ENCODE measurements around the gene CD59.

The CD59 gene

DNA sequence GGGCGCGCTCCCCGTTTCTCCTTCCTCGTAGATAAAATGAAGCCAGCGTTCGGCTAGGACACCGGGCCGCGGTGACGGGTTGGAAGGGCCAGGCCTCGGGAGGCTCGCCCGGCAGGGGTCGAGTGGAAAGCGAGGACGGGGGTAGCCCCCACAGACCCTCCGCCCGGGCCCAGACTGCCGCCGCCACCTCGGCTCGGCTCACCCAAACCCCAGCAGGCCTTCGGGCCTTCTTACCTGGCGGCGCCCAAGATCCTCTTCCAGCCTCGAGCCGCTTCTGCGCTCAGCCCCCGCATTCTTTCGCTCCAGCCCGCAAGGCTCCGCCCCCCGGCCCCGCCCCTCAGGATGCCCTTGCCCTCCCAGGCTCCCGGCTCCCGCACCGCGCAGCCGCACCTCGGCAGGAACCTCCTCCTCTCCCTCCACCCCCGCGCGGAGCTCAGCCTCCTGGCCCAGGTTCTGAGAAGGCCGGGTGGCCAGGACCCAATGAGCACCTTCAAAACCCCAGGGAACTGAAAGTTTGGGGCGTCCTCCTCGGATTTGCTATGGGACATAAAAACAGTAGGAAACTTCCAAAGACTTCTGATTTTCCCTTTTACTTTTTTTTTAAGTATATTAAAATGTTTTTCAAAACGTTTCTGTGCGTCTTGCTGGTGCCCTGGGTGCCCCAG is at the start of gene CD59:
TSS of gene CD59 (minus strand) at position 276 of the 665 bp plus-strand sequence. CDS start 13,978 bp downstream, outside the sequence.
- peaks cover 9% of the 10 kb centered on the region for H3K4me1 ChIP-seq (ENCODE audit: control insufficient read depth, low read depth, low read length)
- peak within 1 kb of the TSS; percentile 76 for H3K9ac ChIP-seq (ENCODE audit: low read length)
- H3K36me3 ChIP-seq (ENCODE audit: control insufficient read depth, low read depth, low read length), result no peaks in the 10 kb centered on the region
- no peak within 1 kb of the TSS for H3K27ac ChIP-seq (ENCODE audit: low read length)
- H3K4me3 ChIP-seq (ENCODE audit: low read length), result peak within 1 kb of the TSS; percentile 80
- H3K9me3 ChIP-seq (ENCODE audit: control insufficient read depth, low read depth, low read length), result no peaks in the 10 kb centered on the region
- H3K27me3 ChIP-seq (ENCODE audit: control insufficient read depth, insufficient read depth, low read length), result peaks cover 14% of the 10 kb centered on the region

DNA sequence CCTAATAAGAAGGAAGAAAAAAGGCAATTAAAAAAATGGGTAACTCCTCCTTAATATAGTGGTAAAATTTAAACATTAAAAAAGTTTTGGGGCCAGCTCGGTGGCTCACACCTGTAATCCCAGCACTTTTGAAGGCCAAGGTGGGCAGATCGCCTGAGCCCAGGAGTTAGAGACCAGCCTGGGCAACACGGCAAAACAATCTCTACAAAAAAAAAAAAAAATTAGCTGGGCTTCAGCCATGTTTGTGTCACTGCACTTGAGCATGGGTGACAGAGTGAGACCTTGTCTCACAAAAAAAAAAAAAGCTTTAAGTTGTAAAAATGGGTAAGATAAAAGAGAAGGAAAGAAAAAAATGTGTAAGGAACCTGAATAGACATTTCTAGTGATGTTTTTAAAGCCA is 49.4 kb upstream of the CD59 start:
- Histone ChIP-seq H3K27ac (ENCODE audit: low read length) (no peak overlapping the region), H3K9me3 (ENCODE audit: control insufficient read depth, low read depth, low read length) (no peaks in the 10 kb centered on the region), H3K4me3 (ENCODE audit: low read length) (no peak overlapping the region), H3K27me3 (ENCODE audit: control insufficient read depth, insufficient read depth, low read length) (no peaks in the 10 kb centered on the region), H3K36me3 (ENCODE audit: control insufficient read depth, low read depth, low read length) (no peaks in the 10 kb centered on the region), H3K4me1 (ENCODE audit: control insufficient read depth, low read depth, low read length) (no peaks in the 10 kb centered on the region), H3K9ac (ENCODE audit: low read length) (no peak overlapping the region)

GRCh38 chr11:33779849-33780528 is 43.8 kb upstream of the CD59 start:
- peaks cover 18% of the 10 kb centered on the region for H3K4me1 ChIP-seq (ENCODE audit: control insufficient read depth, low read depth, low read length)
- no peaks in the 10 kb centered on the region for H3K36me3 ChIP-seq (ENCODE audit: control insufficient read depth, low read depth, low read length)
- no peaks in the 10 kb centered on the region for H3K9me3 ChIP-seq (ENCODE audit: control insufficient read depth, low read depth, low read length)
- H3K9ac ChIP-seq (ENCODE audit: low read length), result no peak overlapping the region
- peaks cover 12% of the 10 kb centered on the region for H3K27me3 ChIP-seq (ENCODE audit: control insufficient read depth, insufficient read depth, low read length)
- H3K4me3 ChIP-seq (ENCODE audit: low read length), result no peak overlapping the region
- no peak overlapping the region for H3K27ac ChIP-seq (ENCODE audit: low read length)

DNA sequence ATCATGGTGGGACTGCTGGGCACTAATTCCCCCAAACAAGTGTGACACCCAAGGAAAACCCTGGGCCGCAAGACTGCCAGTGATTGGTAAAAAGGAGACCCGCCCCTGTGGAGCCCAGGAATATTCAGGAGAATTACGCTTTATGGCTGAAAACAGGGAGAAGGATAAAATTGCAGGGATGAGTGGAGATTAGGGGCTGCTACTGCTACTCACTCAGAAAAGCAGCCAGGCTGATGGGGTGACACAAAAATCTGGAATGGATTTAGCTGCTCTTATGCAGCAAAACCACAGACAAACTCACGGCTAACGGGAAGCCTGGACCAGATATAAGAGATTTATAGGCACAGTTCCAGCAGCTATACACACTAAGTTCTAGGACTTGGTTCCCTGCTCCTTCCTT is 42.5 kb upstream of the CD59 start:
- Histone ChIP-seq H3K4me3 (ENCODE audit: low read length) (no peak overlapping the region), H3K27ac (ENCODE audit: low read length) (no peak overlapping the region), H3K4me1 (ENCODE audit: control insufficient read depth, low read depth, low read length) (peaks cover 18% of the 10 kb centered on the region), H3K9me3 (ENCODE audit: control insufficient read depth, low read depth, low read length) (no peaks in the 10 kb centered on the region), H3K9ac (ENCODE audit: low read length) (no peak overlapping the region), H3K36me3 (ENCODE audit: control insufficient read depth, low read depth, low read length) (no peaks in the 10 kb centered on the region), H3K27me3 (ENCODE audit: control insufficient read depth, insufficient read depth, low read length) (peaks cover 17% of the 10 kb centered on the region)

- no peak overlapping the region for H3K4me3 ChIP-seq (ENCODE audit: low read length)
- no peaks in the 10 kb centered on the region for H3K36me3 ChIP-seq (ENCODE audit: control insufficient read depth, low read depth, low read length)
- no peak overlapping the region for H3K9ac ChIP-seq (ENCODE audit: low read length)
- H3K27ac ChIP-seq (ENCODE audit: low read length), result no peak overlapping the region
- no peaks in the 10 kb centered on the region for H3K9me3 ChIP-seq (ENCODE audit: control insufficient read depth, low read depth, low read length)
- peaks cover 18% of the 10 kb centered on the region for H3K4me1 ChIP-seq (ENCODE audit: control insufficient read depth, low read depth, low read length)
- peaks cover 25% of the 10 kb centered on the region for H3K27me3 ChIP-seq (ENCODE audit: control insufficient read depth, insufficient read depth, low read length)
Observed at GRCh38 chr11:33777906-33778305, 41.7 kb upstream of the CD59 start.

GRCh38 chr11:33775832-33776470 is 39.7 kb upstream of the CD59 start:
- no peak overlapping the region for H3K9ac ChIP-seq (ENCODE audit: low read length)
- no peaks in the 10 kb centered on the region for H3K9me3 ChIP-seq (ENCODE audit: control insufficient read depth, low read depth, low read length)
- peaks cover 18% of the 10 kb centered on the region for H3K4me1 ChIP-seq (ENCODE audit: control insufficient read depth, low read depth, low read length)
- H3K27ac ChIP-seq (ENCODE audit: low read length), result no peak overlapping the region
- no peaks in the 10 kb centered on the region for H3K36me3 ChIP-seq (ENCODE audit: control insufficient read depth, low read depth, low read length)
- peaks cover 33% of the 10 kb centered on the region for H3K27me3 ChIP-seq (ENCODE audit: control insufficient read depth, insufficient read depth, low read length)
- no peak overlapping the region for H3K4me3 ChIP-seq (ENCODE audit: low read length)

GRCh38 chr11:33775467-33775807 is 39.2 kb upstream of the CD59 start:
- H3K4me1 ChIP-seq (ENCODE audit: control insufficient read depth, low read depth, low read length), result peaks cover 18% of the 10 kb centered on the region
- H3K9me3 ChIP-seq (ENCODE audit: control insufficient read depth, low read depth, low read length), result no peaks in the 10 kb centered on the region
- no peak overlapping the region for H3K9ac ChIP-seq (ENCODE audit: low read length)
- H3K27me3 ChIP-seq (ENCODE audit: control insufficient read depth, insufficient read depth, low read length), result peaks cover 33% of the 10 kb centered on the region
- H3K27ac ChIP-seq (ENCODE audit: low read length), result no peak overlapping the region
- peak overlapping the region; percentile 82 for H3K4me3 ChIP-seq (ENCODE audit: low read length)
- no peaks in the 10 kb centered on the region for H3K36me3 ChIP-seq (ENCODE audit: control insufficient read depth, low read depth, low read length)

DNA sequence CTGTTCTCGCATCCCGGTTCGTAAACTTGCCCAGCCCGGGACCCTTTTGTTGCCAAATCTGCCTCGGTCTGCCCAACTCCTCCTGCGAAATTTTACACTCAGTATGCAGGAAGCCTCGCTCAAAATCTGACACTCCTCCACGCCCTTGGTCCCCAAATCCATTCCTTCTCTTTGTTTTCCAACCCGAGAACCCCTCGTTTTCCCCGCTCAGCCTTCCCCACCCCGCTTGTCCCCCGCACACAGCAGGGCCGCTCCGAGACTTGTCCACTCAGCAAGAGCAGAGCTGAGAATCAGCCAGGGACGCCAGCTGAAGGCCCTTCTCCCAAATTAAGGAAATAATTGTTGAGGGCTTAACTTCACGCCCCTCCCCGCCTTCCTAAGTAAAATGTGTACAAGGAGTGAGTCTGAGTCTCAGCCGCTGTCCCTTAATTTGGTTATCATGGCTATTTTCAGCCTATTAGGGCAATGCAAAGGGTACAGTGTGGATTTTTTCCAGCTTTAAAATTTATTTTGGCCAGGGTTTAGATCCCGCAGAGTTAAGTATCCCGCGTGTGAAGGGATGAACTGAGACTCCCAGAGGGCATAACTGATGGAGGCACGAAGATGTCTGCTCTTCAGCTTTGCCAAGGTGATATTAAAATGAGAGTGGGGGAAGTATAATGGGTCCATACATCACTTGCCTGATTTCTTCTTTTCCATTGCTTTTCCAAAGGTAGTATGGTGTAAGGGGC is 38.7 kb upstream of the CD59 start:
- Histone ChIP-seq H3K4me1 (ENCODE audit: control insufficient read depth, low read depth, low read length) (peaks cover 16% of the 10 kb centered on the region), H3K27ac (ENCODE audit: low read length) (no peak overlapping the region), H3K27me3 (ENCODE audit: control insufficient read depth, insufficient read depth, low read length) (peaks cover 33% of the 10 kb centered on the region), H3K36me3 (ENCODE audit: control insufficient read depth, low read depth, low read length) (no peaks in the 10 kb centered on the region), H3K9ac (ENCODE audit: low read length) (peak overlapping the region; percentile 60), H3K4me3 (ENCODE audit: low read length) (peak overlapping the region; percentile 82), H3K9me3 (ENCODE audit: control insufficient read depth, low read depth, low read length) (no peaks in the 10 kb centered on the region)

GRCh38 chr11:33773987-33774735 is 37.9 kb upstream of the CD59 start, which contains the start of gene FBXO3:
Gene FBXO3, minus strand, starts transcription at chr11:33774520. Its CDS starts 23 bp downstream, at chr11:33774497.
- no peaks in the 10 kb centered on the region for H3K9me3 ChIP-seq (ENCODE audit: control insufficient read depth, low read depth, low read length)
- H3K27ac ChIP-seq (ENCODE audit: low read length), result no peak within 1 kb of the TSS
- H3K36me3 ChIP-seq (ENCODE audit: control insufficient read depth, low read depth, low read length), result no peaks in the 10 kb centered on the region
- peak within 1 kb of the TSS; percentile 60 for H3K9ac ChIP-seq (ENCODE audit: low read length)
- peak within 1 kb of the TSS; percentile 82 for H3K4me3 ChIP-seq (ENCODE audit: low read length)
- H3K4me1 ChIP-seq (ENCODE audit: control insufficient read depth, low read depth, low read length), result peaks cover 11% of the 10 kb centered on the region
- H3K27me3 ChIP-seq (ENCODE audit: control insufficient read depth, insufficient read depth, low read length), result peaks cover 33% of the 10 kb centered on the region

DNA sequence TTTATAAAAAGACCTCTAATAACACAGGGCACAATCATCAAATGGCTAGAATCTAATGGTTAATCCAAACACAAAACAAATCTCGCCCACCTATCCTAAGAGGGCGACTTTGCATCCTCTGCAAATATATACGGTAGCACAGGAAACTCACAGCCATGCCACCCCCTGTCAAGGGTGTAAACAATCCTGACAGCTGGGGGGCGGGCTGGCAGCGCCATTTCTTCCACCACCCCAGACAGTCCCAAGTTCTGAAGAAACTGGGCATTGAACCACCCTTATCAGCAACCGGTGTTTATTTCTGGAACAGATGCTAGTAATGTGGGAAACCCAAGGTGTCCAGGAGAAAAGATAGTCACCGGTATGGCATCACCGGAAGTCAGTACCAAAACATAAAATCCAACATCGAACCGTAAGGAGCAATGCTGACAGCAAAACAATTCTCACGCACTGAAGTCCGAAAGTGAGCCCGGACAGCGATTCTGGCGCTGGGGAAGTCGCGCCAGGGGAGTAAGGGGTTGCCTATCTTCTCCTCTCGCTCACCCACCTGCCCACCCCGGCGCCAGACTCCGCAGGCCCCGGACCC is 37.3 kb upstream of the CD59 start:
- H3K9ac ChIP-seq (ENCODE audit: low read length), result peak overlapping the region; percentile 45
- H3K4me1 ChIP-seq (ENCODE audit: control insufficient read depth, low read depth, low read length), result peaks cover 9% of the 10 kb centered on the region
- peaks cover 33% of the 10 kb centered on the region for H3K27me3 ChIP-seq (ENCODE audit: control insufficient read depth, insufficient read depth, low read length)
- peaks cover 2% of the 10 kb centered on the region for H3K36me3 ChIP-seq (ENCODE audit: control insufficient read depth, low read depth, low read length)
- H3K9me3 ChIP-seq (ENCODE audit: control insufficient read depth, low read depth, low read length), result no peaks in the 10 kb centered on the region
- no peak overlapping the region for H3K27ac ChIP-seq (ENCODE audit: low read length)
- H3K4me3 ChIP-seq (ENCODE audit: low read length), result peak overlapping the region; percentile 82

All from iPS-18a (cell line).